AG10803 (cell line): ENCODE data around the gene NFATC2.

ENCODE experiments used
- DNase-seq: peaks from one replicate; pipeline ENCODE4 v3.0.0; 2010; ENCODE audit warnings: low read depth
- H3K4me3 ChIP-seq: 2 replicates; pipeline ENCODE4 v1.5.1; 2011; ENCODE audit warnings: mild to moderate bottlenecking, low read length, control low read depth
- TF ChIP-seq, protein P1 (sequence below): conservative IDR thresholded peaks from 2 replicates; pipeline ENCODE4 v1.5.1; 2011; ENCODE audit warnings: mild to moderate bottlenecking, low read length, control low read depth, inconsistent platforms

Gene NFATC2

DNA sequence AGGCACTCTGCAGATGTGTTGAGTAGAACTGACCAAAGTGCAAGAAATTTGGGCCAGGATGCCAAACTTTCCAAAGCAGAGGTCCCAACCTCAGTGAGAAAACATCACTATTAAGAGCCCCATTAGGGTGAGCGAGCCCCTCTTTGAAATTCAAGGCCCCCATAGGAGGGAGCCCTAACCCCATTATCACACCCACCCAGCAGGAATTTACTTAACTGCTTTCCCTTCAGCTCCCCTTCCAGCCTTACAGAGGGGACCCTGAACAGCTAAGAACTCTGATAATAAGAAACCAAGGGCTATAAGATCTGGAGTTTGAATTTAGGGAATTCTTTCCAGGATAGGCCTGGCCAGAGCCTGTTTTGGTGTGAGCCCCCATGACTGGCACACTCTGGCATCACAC is 130.6 kb downstream of the NFATC2 start:
- DNase-seq: no peak
- TF ChIP-seq, protein P1, sequence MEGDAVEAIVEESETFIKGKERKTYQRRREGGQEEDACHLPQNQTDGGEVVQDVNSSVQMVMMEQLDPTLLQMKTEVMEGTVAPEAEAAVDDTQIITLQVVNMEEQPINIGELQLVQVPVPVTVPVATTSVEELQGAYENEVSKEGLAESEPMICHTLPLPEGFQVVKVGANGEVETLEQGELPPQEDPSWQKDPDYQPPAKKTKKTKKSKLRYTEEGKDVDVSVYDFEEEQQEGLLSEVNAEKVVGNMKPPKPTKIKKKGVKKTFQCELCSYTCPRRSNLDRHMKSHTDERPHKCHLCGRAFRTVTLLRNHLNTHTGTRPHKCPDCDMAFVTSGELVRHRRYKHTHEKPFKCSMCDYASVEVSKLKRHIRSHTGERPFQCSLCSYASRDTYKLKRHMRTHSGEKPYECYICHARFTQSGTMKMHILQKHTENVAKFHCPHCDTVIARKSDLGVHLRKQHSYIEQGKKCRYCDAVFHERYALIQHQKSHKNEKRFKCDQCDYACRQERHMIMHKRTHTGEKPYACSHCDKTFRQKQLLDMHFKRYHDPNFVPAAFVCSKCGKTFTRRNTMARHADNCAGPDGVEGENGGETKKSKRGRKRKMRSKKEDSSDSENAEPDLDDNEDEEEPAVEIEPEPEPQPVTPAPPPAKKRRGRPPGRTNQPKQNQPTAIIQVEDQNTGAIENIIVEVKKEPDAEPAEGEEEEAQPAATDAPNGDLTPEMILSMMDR: no peak
- H3K4me3 ChIP-seq: no peak overlapping the region

DNA sequence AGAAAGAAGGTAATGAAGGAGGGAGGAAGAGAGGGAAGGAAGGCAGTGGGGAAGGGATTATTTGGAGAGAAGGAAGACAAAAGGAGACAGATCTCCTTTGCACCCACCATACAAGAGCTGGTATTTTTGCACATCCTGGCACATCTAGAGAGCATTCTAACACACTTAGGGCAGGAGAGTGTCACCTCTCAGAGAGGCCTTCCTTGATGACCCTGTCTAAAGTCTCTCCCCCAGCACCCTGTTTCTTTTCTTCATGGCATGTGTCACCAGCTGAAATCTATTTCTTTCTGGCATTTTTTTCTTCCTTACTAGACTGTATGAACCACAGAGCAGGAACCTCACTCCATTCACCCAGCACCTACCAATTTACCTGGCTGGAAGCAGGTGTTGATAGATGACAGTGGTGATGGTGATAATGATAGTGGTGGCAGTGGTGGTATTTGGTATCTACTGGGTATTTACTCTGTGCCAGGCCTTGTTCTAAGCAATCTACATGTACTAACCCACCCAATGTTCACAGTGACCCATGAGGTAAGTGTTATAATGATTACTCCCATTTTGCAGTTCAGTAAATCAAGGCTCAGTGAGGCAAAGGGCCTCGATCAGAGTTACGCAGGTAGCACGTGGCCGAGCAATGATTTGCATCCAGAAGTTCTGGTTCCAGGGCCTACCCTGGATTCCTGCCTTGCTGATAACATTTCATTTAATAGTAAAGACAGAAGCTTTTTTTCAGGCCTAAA is 131.8 kb downstream of the NFATC2 start:
- no peak overlapping the region for H3K4me3 ChIP-seq
- no peak for DNase-seq
- TF ChIP-seq, protein P1: no peak

DNA sequence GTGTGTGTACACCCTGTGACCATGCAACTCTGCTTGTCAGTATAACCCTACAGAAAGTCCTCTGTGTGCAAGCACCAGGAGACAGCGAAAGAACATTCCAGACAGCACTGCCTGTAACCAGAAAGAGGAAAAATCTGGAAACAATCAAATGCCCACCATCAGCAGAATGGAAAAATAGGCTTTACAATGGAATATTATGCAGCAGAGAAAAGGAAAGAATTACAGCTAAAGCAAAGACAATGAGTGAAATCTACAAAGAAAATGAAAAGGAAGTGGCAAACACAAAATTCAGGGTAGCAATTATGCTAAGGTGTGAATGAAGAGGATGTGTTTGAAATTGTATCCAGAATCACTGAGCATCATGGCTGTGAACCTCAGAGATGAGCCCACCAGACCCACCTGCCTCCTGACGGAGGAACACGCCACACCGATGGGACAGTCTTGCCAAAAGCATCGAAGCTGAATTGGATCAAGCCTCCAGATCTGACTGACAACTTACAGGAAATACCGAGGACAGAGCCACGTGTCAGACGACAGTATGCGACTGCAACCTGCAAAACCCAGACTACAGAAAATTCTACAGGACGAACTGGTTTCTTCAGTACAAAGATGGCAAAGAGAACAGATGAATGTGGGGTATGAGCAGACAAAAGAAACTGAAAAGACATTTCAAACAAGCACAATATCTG is 133.2 kb downstream of the NFATC2 start:
- TF ChIP-seq, protein P1: no peak
- DNase-seq: no peak

DNA sequence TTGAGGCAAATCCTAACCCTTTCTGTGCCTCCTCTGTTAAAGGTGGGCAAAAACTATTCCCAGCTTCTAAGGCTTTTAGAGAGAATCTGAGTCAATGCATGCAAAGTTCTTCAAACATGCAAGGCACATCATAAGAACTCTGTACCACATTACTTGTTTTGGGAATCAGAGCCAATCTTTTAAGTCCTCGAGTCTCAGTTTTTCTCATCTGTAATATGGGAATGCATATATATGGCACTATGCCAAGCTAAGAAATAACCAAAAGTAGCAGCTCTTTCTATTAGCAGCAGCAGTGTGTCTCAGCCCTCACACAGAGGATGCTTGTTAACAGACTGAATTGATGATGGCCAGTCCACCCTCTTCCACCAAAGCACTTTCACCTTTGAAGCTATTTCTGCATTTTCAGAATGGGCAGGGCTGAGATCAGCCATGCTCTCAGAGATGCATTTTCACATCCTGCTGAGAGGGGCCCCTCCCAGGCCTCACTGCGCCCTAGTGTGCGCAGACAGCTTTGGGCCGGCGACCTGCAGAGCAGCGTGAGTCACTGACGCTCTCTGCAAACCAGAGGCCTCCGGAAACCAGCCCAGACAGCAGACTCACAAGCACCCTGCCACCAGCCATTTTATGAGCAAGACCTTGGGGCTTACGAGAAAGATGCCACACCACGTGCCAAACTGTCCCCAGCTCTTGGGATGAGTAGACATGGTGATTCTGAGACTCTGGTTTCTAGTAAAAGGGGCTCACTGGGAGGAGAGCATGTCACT is 138.0 kb downstream of the NFATC2 start:
- DNase-seq: no peak
- TF ChIP-seq, protein P1: no peak

More for the DNA sequence above, 133.2 kb downstream of the NFATC2 start:
- H3K4me3 ChIP-seq: no peak overlapping the region

DNA sequence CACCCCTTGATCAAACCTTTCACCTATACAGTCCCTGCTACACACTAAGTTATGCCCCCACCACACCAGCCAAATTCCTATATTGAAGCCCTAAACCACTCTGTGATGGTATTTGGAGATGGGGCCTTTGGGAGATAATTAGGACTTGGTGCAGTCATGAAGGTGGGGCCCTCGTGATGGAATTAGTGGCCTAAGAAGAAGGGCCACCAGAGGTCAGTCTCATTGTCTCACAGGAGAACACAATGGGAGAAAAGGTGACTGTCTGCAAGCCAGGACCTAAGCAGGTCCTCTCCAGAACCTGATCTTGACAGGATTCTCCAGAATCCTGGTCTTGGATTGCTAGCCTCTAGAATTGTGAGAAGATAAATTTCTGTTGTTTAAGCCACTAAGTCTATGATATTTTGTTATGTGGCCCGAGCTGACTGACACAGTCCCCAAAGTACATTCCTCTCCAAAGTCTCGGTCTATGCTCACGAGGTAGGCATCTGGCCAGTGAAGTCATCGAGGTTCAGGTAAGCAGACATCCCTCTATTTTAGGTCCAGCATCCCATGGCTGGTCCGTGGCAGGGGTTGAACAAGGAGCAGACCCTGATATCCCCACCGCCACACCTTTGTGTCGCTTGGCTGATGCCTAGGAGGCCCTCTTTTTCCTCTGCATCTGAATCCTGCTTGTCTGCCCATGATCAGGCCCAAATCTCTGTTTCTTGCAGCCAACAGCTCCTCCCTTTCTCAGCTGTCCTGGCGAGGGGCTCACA is 138.9 kb downstream of the NFATC2 start:
- DNase-seq: no peak
- TF ChIP-seq, protein P1: no peak
- no peak overlapping the region for H3K4me3 ChIP-seq

More for the DNA sequence above, 138.0 kb downstream of the NFATC2 start:
- no peak overlapping the region for H3K4me3 ChIP-seq

DNA sequence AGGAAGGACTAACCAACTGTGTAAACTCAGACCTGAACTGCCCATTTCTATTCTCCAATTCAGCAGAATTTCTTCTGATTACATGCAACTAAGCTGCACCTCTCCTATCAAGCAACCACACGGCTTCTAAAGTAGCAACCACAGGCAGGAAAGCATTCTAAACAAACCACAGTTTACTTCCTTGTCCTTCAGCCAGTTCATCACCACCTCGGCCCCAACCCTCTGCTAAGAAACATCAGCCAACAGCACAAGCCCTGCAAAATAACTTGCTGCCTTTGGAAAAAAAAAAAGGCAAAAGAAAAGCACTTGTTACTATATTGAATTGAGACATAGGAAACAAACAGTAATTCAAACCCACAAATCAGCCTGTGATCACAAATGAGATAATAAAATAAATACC is 140.3 kb downstream of the NFATC2 start:
- no peak overlapping the region for H3K4me3 ChIP-seq
- TF ChIP-seq, protein P1: no peak
- DNase-seq: peak; percentile 20
